Neural cell (in vitro differentiated cells): ENCODE results near the gene P4HA3. TPM values are rescaled to one million over a fixed set of nuclear protein-coding genes. Genes with fewer than 3 reads are reported as not detected.

Experiments used
- H2AFZ ChIP-seq: fragments of 200-600, 300-800 bp; sonication (generic), shearing (Covaris generic); 2 replicates; pipeline ENCODE4 v1.6.0; 2014; ENCODE audit warnings: low read depth, mild to moderate bottlenecking, antibody characterized with exemption, low read length, moderate library complexity
- H3F3A ChIP-seq: fragments of 200-600 bp; shearing (Covaris generic); 2 replicates; pipeline ENCODE4 v1.6.1; 2016; ENCODE audit warnings: mild to moderate bottlenecking, moderate library complexity, mixed read lengths, antibody characterized with exemption, low read length; ENCODE audit not compliant: insufficient read depth, poor library complexity, severe bottlenecking
- H3K27ac ChIP-seq: fragments of 200-600, 300-800 bp; sonication (generic), shearing (Covaris generic); 2 replicates; pipeline ENCODE4 v1.5.1; 2014; ENCODE audit warnings: mild to moderate bottlenecking, low read length, moderate library complexity
- H3K27me3 ChIP-seq: fragments of 300-800, 200-600 bp; sonication (generic), shearing (Covaris generic); 2 replicates; pipeline ENCODE4 v1.6.0; 2014; ENCODE audit warnings: mild to moderate bottlenecking, low read depth, low read length, moderate library complexity; ENCODE audit not compliant: insufficient read depth
- H3K36me3 ChIP-seq: fragments of 300-800, 200-600 bp; sonication (generic), shearing (Covaris generic); 2 replicates; pipeline ENCODE4 v1.5.1; 2014; ENCODE audit warnings: mild to moderate bottlenecking, antibody characterized with exemption, low read length, moderate library complexity; ENCODE audit not compliant: insufficient read depth
- H3K4me2 ChIP-seq: fragments of 300-800, 200-600 bp; sonication (generic), shearing (Covaris generic); 2 replicates; pipeline ENCODE4 v1.6.0; 2014; ENCODE audit warnings: mild to moderate bottlenecking, low read length
- H3K4me3 ChIP-seq: fragments of 300-800, 200-600 bp; sonication (generic), shearing (Covaris generic); 2 replicates; pipeline ENCODE4 v1.5.1; 2014; ENCODE audit warnings: mild to moderate bottlenecking, low read length, moderate library complexity
- H3K79me2 ChIP-seq: fragments of 200-600 bp; shearing (Covaris generic); replicated peaks from 2 replicates; pipeline ENCODE4 v1.6.0; 2014; ENCODE audit warnings: mild to moderate bottlenecking, low read length, moderate library complexity; ENCODE audit not compliant: insufficient read depth
- H3K9ac ChIP-seq: fragments of 300-800, 200-600 bp; sonication (generic), shearing (Covaris generic); 2 replicates; pipeline ENCODE4 v1.6.1; 2016; ENCODE audit warnings: mild to moderate bottlenecking, low read length, mixed read lengths
- H3K9me2 ChIP-seq: fragments of 200-600 bp; shearing (Covaris generic); 2 replicates; pipeline ENCODE4 v1.6.1; 2016; ENCODE audit warnings: mild to moderate bottlenecking, low read length, mixed read lengths; ENCODE audit not compliant: insufficient read depth
- H3K9me3 ChIP-seq: fragments of 200-600, 300-800 bp; sonication (generic), shearing (Covaris generic); 2 replicates; pipeline ENCODE4 v1.6.1; 2016; ENCODE audit warnings: mild to moderate bottlenecking, mixed run types, low read length, moderate library complexity, mixed read lengths
- H4K20me1 ChIP-seq: fragments of 200-600 bp; shearing (Covaris generic); 2 replicates; pipeline ENCODE4 v1.6.1; 2016; ENCODE audit warnings: mild to moderate bottlenecking, mixed run types; ENCODE audit not compliant: insufficient read depth
- EP300 ChIP-seq: fragments of 450-650 bp; conservative IDR thresholded peaks from 2 replicates; pipeline ENCODE4 v1.6.1; 2014; ENCODE audit warnings: antibody characterized with exemption, mild to moderate bottlenecking, moderate library complexity; ENCODE audit not compliant: poor library complexity, severe bottlenecking
- EZH2 ChIP-seq: fragments of 200-600, 300-800 bp; shearing (Covaris generic), sonication (generic); IDR thresholded peaks from 2 replicates; pipeline ENCODE4 v1.6.1; 2014; ENCODE audit warnings: antibody characterized with exemption, low read length, borderline replicate concordance, mild to moderate bottlenecking; ENCODE audit not compliant: insufficient read depth, poor library complexity, severe bottlenecking
- MXI1 ChIP-seq: fragments of 450-650 bp; conservative IDR thresholded peaks from 2 replicates; pipeline ENCODE4 v1.6.1; 2014; ENCODE audit warnings: antibody characterized with exemption, mild to moderate bottlenecking; ENCODE audit not compliant: poor library complexity, severe bottlenecking
- POLR2AphosphoS5 ChIP-seq: IDR thresholded peaks from 2 replicates; pipeline ENCODE4 v1.6.1; 2012
- RAD21 ChIP-seq: fragments of 450-650 bp; conservative IDR thresholded peaks from 2 replicates; pipeline ENCODE4 v1.6.1; 2014; ENCODE audit warnings: antibody characterized with exemption, mild to moderate bottlenecking, moderate library complexity
- SMC3 ChIP-seq: fragments of 450-650 bp; conservative IDR thresholded peaks from 2 replicates; pipeline ENCODE4 v1.6.1; 2014; ENCODE audit warnings: antibody characterized with exemption, mild to moderate bottlenecking, moderate library complexity; ENCODE audit not compliant: poor library complexity
- TAF1 ChIP-seq: IDR thresholded peaks from 2 replicates; pipeline ENCODE4 v1.6.1; 2012; ENCODE audit warnings: low read depth
- polyA plus RNA-seq: library from polyadenylated mRNA; depleted of rRNA; stranded (reverse); fragments of >200 nt; gene quantifications from 2 replicates; pipeline ENCODE4 v1.2.3, GENCODE V29; 2014
- TF ChIP-seq, protein P1 (sequence below): fragments of 450-650 bp; IDR thresholded peaks from 2 replicates; pipeline ENCODE4 v1.5.1; 2014; ENCODE audit warnings: antibody characterized with exemption, mild to moderate bottlenecking, moderate library complexity; ENCODE audit not compliant: poor library complexity, severe bottlenecking
- TF ChIP-seq, protein P2 (sequence below): IDR thresholded peaks from 2 replicates; pipeline ENCODE4 v1.6.1; 2012; ENCODE audit warnings: borderline replicate concordance

P4HA3 gene
- polyA plus RNA-seq, 1 donor from 2014 or later = not detected

DNA sequence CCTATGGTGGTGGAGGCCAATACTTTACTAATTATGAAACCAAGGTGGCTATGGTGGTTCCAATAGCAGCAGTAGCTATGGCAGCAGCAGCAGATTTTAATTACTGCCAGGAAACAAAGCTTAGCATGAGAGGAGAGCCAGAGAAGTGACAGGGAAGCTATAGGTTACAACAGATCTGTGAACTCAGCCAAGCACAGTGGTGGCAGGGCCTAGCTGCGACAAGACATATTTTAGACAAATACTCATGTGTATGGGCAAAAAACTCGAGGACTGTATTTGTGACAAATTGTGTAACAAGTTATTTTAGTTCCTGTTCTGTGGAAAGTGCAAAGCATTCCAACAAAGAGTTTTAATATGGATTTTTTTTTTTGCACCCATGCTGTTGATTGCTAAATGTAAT lies 44.2 kb upstream of the P4HA3 start:
- Histone ChIP-seq H3K4me2 (no peak overlapping the region), H3K9ac (no peak overlapping the region), H3K9me3 (no peaks in the 10 kb centered on the region), H3F3A (no peaks in the 10 kb centered on the region), H4K20me1 (no peaks in the 10 kb centered on the region), H3K27me3 (no peaks in the 10 kb centered on the region), H3K4me3 (no peak overlapping the region), H3K36me3 (peaks cover 13% of the 10 kb centered on the region), H3K27ac (no peak overlapping the region), H3K9me2 (no peaks in the 10 kb centered on the region), H2AFZ (no peak overlapping the region), H3K79me2 (no peaks in the 10 kb centered on the region)
- TF ChIP-seq TAF1 (no peak), EP300 (no peak), EZH2 (no peak), POLR2AphosphoS5 (no peak), RAD21 (no peak), MXI1 (no peak), SMC3 (no peak)
- TF ChIP-seq, protein P1, sequence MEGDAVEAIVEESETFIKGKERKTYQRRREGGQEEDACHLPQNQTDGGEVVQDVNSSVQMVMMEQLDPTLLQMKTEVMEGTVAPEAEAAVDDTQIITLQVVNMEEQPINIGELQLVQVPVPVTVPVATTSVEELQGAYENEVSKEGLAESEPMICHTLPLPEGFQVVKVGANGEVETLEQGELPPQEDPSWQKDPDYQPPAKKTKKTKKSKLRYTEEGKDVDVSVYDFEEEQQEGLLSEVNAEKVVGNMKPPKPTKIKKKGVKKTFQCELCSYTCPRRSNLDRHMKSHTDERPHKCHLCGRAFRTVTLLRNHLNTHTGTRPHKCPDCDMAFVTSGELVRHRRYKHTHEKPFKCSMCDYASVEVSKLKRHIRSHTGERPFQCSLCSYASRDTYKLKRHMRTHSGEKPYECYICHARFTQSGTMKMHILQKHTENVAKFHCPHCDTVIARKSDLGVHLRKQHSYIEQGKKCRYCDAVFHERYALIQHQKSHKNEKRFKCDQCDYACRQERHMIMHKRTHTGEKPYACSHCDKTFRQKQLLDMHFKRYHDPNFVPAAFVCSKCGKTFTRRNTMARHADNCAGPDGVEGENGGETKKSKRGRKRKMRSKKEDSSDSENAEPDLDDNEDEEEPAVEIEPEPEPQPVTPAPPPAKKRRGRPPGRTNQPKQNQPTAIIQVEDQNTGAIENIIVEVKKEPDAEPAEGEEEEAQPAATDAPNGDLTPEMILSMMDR = no peak
- TF ChIP-seq, protein P2, sequence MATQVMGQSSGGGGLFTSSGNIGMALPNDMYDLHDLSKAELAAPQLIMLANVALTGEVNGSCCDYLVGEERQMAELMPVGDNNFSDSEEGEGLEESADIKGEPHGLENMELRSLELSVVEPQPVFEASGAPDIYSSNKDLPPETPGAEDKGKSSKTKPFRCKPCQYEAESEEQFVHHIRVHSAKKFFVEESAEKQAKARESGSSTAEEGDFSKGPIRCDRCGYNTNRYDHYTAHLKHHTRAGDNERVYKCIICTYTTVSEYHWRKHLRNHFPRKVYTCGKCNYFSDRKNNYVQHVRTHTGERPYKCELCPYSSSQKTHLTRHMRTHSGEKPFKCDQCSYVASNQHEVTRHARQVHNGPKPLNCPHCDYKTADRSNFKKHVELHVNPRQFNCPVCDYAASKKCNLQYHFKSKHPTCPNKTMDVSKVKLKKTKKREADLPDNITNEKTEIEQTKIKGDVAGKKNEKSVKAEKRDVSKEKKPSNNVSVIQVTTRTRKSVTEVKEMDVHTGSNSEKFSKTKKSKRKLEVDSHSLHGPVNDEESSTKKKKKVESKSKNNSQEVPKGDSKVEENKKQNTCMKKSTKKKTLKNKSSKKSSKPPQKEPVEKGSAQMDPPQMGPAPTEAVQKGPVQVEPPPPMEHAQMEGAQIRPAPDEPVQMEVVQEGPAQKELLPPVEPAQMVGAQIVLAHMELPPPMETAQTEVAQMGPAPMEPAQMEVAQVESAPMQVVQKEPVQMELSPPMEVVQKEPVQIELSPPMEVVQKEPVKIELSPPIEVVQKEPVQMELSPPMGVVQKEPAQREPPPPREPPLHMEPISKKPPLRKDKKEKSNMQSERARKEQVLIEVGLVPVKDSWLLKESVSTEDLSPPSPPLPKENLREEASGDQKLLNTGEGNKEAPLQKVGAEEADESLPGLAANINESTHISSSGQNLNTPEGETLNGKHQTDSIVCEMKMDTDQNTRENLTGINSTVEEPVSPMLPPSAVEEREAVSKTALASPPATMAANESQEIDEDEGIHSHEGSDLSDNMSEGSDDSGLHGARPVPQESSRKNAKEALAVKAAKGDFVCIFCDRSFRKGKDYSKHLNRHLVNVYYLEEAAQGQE = no peak

DNA sequence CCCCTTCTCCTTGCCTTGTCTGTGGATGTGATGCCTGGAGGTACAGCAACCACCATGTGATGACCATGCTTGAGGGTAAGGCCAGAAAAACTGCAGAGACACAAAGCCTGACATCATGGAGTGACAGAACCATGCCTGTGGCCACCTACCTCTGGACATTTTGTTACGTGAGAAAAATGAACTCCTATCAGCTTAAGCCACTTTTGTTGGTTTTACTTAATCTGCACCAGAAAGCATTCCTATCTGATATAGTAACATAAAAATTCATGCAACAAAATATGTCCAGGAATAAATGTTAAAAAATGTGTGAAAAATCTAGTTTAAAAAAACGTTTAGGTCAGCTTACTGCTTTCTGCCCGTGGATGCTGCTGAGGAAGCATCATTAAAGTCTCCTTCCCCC lies 42.6 kb upstream of the P4HA3 start:
- H3F3A ChIP-seq = no peaks in the 10 kb centered on the region
- peaks cover 13% of the 10 kb centered on the region for H3K36me3 ChIP-seq
- H4K20me1 ChIP-seq = no peaks in the 10 kb centered on the region
- H3K9ac ChIP-seq = no peak overlapping the region
- no peaks in the 10 kb centered on the region for H3K9me3 ChIP-seq
- no peaks in the 10 kb centered on the region for H3K79me2 ChIP-seq
- H3K27ac ChIP-seq = no peak overlapping the region
- no peak overlapping the region for H3K4me2 ChIP-seq
- no peaks in the 10 kb centered on the region for H3K9me2 ChIP-seq
- no peak overlapping the region for H2AFZ ChIP-seq
- H3K4me3 ChIP-seq = no peak overlapping the region
- no peak for TF ChIP-seq POLR2AphosphoS5
- H3K27me3 ChIP-seq = no peaks in the 10 kb centered on the region

DNA sequence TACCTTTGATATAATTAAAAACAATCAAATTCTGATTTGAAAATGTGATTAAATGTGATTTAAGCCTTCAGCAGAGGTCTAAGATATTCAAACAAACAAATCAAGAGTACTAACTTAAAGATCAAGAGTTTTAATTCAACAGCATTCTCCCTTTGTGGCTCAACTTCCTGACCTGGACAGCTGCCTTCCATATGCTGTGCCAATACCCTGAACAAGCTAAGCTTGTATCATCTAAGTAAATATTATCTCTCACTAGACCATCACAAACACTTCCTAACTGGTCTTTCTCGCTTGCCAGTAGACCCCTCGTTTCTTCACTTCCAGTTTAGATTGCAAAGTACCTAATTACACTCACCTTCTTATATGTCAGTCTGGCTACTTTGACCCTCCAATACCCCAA lies 35.9 kb upstream of the P4HA3 start:
- Histone ChIP-seq H3K79me2 (no peaks in the 10 kb centered on the region), H3K4me3 (no peak overlapping the region), H3K9me3 (no peaks in the 10 kb centered on the region), H3F3A (no peaks in the 10 kb centered on the region), H3K27ac (no peak overlapping the region), H3K9ac (no peak overlapping the region), H4K20me1 (no peaks in the 10 kb centered on the region), H3K27me3 (no peaks in the 10 kb centered on the region), H3K36me3 (peaks cover 31% of the 10 kb centered on the region), H3K9me2 (no peaks in the 10 kb centered on the region), H2AFZ (no peak overlapping the region), H3K4me2 (no peak overlapping the region)
- TF ChIP-seq, protein P2 = no peak
- TF ChIP-seq, protein P1 = no peak
- TF ChIP-seq EZH2 (no peak), POLR2AphosphoS5 (no peak), TAF1 (no peak), RAD21 (no peak), MXI1 (no peak), SMC3 (no peak), EP300 (no peak)
